ENCODE results near the gene HDX. TPM values are rescaled to one million over a fixed set of nuclear protein-coding genes. Genes with fewer than 3 reads are reported as not detected.
"Not testable (repeated sequence)": the region's sequence is repeated elsewhere in the genome, so short reads cannot be mapped to it uniquely, and the experiment has no call there.

The HDX gene
- polyA plus RNA-seq, 1 donor, result 3.8 TPM

GRCh38 chrX:84340968-84341367 is 161.3 kb downstream of the HDX start:
- no peak for DNase-seq (ENCODE audit: low read depth)

- DNase-seq (ENCODE audit: low read depth), result no peak
Observed at GRCh38 chrX:84339507-84340364, 162.5 kb downstream of the HDX start.

DNA sequence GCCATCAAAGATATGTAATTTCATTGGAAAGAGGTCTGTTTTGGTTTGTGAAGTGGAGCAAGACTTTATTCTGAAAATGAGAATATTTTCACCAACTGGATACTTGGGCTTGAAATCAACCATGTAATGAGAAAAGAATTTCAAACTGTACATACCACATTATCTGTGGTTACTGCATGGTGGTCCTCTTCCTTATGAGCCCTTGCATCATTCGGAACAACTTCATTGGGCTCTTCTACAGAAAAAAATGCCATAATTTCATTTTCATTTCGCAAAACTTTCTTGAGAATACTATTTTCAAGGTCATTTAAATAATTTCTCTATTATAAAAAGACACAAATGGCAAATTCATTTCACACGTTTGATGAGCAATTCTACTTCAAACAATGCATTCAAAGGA is 165.6 kb downstream of the HDX start:
- no peak for DNase-seq (ENCODE audit: low read depth)

- no peak for DNase-seq (ENCODE audit: low read depth)
Observed at GRCh38 chrX:84335121-84335520, 167.1 kb downstream of the HDX start.

GRCh38 chrX:84322083-84322827 is 180.0 kb downstream of the HDX start:
- DNase-seq (ENCODE audit: low read depth), result no peak

- DNase-seq (ENCODE audit: low read depth), result no peak
Observed at GRCh38 chrX:84320614-84321013, 181.6 kb downstream of the HDX start.

GRCh38 chrX:84320023-84320422 is 182.2 kb downstream of the HDX start:
- DNase-seq (ENCODE audit: low read depth), result no peak

DNA sequence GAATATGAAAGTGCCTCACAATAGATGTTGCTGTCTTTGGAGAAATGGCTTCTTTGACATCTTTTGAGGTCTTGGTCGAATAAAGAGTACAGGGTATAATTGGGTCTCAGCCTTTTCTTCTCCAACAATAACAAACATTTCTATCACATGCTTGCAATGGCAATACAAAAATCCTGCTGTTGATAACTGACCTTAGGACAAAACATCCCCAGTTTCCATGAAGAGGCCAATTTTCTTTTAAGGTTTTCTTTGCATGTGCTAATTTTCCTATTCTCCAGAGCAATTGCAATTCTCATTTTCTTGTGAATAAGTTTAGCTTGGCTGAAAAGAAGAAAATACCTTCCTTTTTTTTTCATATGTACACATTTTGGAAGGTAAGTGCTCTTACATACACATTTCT is 183.6 kb downstream of the HDX start:
- no peak for DNase-seq (ENCODE audit: low read depth)

- DNase-seq (ENCODE audit: low read depth), result not testable (repeated sequence)
Observed at GRCh38 chrX:84315946-84316345, 186.3 kb downstream of the HDX start.

Data from forelimb muscle (tissue), 1 donor.